Omental fat pad (tissue), 4 donors: ENCODE measurements around the gene TBXA2R. TPM values are rescaled to one million over a fixed set of nuclear protein-coding genes. Genes with fewer than 3 reads are reported as not detected.

Experiments
- ATAC-seq: fragments of 150-250 bp; one replicate; pipeline ENCODE4 v1.9.1; 2016; ENCODE audit warnings: mild to moderate bottlenecking, moderate library complexity; ENCODE audit not compliant: low FRiP score
- DNase-seq: peaks from one replicate; pipeline ENCODE4 v3.0.0-alpha.2; 2019; ENCODE audit warnings: low spot score
- total RNA-seq, 4 donors: library from RNA; depleted of rRNA; stranded (reverse); fragments of >200 nt; gene quantifications; one replicate each; pipeline ENCODE4 v1.1.0, GENCODE V29; 2016
- TF ChIP-seq, protein P1 (sequence below), 3 donors: fragments of 450-650 bp; IDR thresholded peaks; one replicate each; pipeline ENCODE4 v1.5.1; 2016 to 2017; ENCODE audit warnings: antibody characterized with exemption in 3 of 3, mild to moderate bottlenecking in 3 of 3, moderate library complexity in 2 of 3

The TBXA2R gene
- total RNA-seq, 4 donors from 2014 or later: 0.65 to 1.8 (median 1.1) TPM

DNA sequence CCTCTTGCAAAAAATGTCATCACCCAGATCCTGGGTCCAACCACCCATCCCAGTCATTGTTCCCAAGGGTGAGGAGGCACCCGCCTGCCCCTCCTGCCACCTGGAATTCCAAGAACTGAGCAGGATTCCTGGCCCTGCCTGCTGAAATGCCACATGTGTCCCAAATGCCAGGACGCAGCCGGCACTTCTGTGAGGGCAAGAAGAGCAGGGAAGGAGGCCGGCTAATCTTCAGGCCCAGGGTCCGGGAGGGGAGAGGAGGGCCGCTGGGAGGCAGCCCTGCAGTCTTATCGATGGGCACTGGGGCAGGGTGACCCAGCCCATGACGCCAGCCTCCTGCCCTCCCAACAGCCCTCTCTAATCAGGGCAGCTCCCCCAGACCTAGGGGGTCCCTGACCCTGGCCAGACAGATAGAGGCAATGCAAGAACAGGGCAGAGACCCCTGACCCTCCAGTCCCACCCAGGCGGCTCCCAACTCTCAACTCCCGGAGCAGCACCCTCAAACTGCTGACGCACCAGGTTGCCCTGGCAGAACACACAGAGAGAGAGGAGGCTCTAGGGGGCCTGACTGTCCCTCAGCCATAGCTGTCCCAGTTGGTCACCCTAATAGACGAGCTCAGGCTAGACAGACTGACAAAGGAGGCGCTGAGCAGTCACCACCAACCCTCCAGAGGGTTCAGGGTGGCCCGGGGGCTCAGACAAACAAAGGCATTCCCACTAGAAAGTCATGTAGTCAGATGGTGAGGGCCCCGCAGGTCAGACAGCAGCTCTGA is 50.8 kb downstream of the TBXA2R start:
- TF ChIP-seq, protein P1, sequence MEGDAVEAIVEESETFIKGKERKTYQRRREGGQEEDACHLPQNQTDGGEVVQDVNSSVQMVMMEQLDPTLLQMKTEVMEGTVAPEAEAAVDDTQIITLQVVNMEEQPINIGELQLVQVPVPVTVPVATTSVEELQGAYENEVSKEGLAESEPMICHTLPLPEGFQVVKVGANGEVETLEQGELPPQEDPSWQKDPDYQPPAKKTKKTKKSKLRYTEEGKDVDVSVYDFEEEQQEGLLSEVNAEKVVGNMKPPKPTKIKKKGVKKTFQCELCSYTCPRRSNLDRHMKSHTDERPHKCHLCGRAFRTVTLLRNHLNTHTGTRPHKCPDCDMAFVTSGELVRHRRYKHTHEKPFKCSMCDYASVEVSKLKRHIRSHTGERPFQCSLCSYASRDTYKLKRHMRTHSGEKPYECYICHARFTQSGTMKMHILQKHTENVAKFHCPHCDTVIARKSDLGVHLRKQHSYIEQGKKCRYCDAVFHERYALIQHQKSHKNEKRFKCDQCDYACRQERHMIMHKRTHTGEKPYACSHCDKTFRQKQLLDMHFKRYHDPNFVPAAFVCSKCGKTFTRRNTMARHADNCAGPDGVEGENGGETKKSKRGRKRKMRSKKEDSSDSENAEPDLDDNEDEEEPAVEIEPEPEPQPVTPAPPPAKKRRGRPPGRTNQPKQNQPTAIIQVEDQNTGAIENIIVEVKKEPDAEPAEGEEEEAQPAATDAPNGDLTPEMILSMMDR (IDR thresholded peaks at IDR 0.05): no peak
- ATAC-seq: no peak

DNA sequence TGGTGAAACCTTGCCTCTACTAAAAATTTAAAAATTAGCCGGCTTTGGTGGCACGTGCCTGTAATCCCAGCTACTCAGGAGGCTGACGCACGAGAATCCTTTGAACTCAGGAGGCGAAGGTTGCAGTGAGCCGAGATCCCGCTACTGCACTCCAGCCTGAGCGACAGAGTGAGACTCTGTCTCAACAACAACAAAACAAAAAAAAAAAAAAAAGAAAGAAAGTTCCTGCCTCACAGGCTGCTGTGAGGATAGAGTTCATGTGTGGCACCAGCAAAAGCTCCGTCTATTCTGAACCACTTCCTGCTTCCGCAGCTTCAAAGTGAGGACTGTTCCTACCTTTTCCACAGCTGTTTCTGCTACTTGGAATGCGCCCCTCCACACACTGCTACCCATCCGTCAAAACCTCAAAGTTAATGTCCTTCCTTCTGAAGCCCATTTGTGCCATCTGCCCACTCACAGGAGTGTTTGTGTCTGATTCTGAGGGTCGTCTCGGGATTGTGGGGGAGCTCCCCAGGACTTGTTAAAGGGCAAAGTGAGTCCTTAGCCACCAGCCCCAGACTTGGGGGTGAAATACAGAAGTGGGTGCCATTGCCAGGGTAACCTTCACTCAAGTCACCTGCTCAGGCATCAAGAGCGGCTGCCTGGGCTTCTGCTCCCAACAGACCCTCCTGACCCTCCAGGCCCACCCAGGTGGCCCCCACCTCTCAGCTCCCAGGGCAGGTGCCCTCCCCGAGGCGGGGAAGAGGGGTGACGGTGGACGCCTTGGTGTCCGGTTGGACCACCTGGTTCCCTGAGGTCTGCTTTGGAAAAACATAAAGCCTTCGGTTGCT is 52.2 kb downstream of the TBXA2R start:
- DNase-seq (no peak), ATAC-seq (no peak)
- TF ChIP-seq, protein P1 (IDR thresholded peaks at IDR 0.05): no peak

More for the DNA sequence above, 50.8 kb downstream of the TBXA2R start:
- no peak for DNase-seq

DNA sequence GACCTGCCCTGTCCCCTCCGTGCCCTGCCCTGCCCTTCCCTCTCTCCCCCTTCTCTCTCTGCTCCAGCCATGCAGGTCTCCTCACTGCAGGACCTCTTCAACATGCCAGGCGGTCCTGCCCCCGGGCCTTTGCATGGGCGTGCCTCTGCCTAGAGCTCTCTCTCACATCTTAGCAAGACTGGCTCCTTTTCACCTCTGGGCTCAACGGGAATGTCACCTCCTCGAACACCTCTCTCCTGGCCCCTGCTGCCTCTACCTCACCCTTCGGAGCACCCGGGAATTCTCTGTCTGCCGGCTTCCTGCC is 54.9 kb downstream of the TBXA2R start:
- TF ChIP-seq, protein P1 (IDR thresholded peaks at IDR 0.05): no peak
- DNase-seq (no peak), ATAC-seq (no peak)

DNA sequence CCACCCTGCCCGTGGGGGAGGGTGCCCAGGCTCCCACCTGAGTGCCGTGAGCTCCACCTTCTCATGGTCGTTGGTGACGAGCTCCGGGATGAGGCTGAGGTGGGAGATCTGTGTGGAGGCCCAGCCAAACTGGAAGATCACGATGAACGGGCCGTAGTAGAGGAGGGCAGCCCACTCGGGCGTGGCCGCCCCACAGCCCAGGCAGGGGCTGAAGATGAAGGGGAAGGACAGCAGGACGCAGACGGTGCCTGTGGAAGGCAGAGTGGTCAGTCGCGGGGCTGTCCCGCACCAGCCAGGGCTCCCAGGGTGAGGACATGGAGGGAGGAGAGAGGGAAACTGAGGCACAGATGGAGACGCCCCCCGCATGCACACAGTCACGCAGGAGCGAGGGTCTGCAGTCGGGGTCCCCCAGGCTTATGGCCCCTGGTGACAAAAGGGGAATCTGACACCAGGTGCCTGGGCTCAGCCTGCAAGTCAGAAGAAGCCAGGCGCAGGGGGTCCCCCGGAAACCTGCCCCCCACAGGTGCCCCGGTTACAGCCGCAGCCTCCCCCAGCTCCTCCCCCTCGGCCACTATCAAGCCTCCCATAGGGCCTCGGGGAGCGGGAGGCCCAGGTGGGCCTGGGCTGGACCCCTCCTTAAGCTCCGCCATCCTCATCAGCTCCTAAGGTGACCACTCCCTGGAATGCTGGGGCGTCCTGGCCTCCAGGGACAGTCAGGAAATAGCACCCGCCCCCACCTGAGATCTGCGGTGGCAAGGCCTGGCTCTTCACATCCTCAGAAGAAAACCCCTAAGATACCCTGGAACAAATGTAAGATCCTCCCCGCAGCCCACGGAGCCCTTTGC is 55.5 kb downstream of the TBXA2R start:
- ATAC-seq (no peak), DNase-seq (no peak)
- TF ChIP-seq, protein P1 (IDR thresholded peaks at IDR 0.05): no peak

DNA sequence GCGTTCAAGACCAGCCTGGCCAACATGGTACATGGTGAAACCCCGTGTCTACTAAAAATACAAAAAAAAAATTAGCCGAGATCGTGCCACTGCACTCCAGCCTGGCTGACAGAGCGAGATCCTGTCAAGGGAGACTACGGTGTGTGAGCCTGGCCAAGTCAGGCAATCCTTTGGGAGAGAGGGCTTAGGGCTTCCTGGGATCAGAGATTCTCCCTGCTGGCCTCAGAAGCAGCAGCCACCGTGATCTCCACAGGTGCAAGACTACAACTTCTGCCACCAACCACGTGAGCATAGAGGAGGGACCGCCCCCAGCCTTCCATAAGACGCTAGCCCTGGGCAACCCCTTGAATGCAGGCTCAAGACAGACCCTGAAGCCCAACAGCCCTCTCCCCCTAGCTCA is 56.9 kb downstream of the TBXA2R start:
- DNase-seq: no peak
- no peak for ATAC-seq
- TF ChIP-seq, protein P1 (IDR thresholded peaks at IDR 0.05): no peak

DNA sequence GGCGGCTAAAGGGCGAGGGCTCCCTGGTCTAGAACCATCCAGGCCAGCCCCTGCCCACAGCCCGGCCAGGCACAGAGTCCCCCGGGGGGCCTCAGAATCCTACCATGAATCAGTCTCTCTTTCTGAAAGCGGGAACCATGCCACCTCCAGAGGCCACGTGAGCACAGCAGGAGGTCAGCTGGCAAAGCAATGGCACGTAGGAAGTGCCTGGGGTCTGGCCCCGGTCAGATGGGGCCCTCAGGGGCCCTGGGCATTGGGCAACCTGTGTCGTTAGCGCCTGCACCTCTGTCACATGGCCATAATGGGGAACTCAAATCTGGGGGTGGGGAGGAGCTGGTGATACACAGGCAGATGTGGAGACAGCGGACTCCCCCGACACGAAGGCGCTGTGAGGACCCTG is 58.1 kb downstream of the TBXA2R start:
- TF ChIP-seq, protein P1 (IDR thresholded peaks at IDR 0.05): no peak
- ATAC-seq (no peak), DNase-seq (no peak)
